ENCODE measurements around the gene HERC5.

DNA sequence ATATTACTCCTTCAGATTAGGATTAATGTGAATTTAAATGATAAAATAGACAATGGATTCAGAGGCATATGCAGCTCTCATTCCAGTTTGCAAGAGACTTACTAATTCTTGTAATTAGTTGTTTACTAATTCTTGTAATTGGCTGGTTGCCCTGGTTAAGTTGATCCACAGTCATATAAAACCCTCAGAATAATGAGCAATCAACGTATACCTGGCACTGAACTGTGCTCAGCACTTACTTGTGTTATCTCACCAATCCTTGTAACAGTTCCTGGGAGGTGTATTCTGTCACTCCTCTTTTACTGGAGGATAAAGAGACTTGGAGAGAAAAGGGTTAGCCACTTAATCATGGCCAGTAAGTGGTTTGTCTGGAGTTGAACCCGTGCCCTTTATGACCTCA is 10.5 kb downstream of the HERC5 start:
- no peak for TF ChIP-seq POLR2A (IDR thresholded peaks at IDR 0.05)
- TF ChIP-seq, protein P1, sequence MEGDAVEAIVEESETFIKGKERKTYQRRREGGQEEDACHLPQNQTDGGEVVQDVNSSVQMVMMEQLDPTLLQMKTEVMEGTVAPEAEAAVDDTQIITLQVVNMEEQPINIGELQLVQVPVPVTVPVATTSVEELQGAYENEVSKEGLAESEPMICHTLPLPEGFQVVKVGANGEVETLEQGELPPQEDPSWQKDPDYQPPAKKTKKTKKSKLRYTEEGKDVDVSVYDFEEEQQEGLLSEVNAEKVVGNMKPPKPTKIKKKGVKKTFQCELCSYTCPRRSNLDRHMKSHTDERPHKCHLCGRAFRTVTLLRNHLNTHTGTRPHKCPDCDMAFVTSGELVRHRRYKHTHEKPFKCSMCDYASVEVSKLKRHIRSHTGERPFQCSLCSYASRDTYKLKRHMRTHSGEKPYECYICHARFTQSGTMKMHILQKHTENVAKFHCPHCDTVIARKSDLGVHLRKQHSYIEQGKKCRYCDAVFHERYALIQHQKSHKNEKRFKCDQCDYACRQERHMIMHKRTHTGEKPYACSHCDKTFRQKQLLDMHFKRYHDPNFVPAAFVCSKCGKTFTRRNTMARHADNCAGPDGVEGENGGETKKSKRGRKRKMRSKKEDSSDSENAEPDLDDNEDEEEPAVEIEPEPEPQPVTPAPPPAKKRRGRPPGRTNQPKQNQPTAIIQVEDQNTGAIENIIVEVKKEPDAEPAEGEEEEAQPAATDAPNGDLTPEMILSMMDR (IDR thresholded peaks at IDR 0.05 in 4 of 5, conservative IDR thresholded peaks at IDR 0.05 in 1 of 5) = no peak

Data from gastrocnemius medialis (tissue), 4 donors.